ENCODE results near the gene SOCS3.

Gene SOCS3

DNA sequence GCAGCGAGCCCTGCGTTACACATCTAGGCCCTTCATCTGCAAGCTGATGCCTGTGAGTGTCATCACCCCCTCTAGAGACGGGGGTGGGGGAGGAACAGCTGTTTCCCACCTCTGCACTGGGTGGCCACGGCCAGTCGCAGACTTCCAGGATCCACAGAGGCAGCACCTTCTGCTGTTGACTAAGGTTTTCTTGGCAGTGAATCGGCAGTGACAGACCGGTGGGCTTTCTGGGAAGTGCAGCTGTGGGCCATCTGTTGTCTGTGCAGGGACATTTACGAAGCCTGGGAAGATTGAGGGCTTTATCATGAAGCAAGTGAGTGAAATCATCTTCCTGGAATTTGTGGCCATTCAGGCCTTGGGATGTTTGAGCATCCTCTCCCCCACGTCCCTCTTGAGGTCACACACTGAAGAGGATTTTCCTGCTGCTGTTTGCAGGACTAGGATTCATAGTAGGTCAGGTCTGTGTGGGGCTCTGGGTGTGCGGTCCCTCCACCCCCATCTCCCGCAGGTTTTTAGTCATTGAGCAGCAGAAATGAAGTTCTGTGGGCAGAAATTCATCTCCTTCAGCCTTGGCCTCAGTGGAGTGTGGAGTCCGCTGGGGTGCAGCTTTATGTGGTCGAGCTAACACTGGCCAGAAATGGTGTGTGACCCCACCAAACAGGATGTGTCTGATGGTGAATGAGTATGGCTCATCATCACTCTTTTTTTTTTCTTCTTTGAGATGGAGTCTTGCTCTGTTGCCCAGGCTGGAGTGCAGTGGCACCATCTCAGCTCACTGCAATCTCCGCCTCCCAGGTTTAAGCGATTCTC is 30.6 kb upstream of the SOCS3 start:
- no peak overlapping the region for H3K4me3 ChIP-seq (ENCODE audit: low read depth, low read length)
- peaks cover 24% of the 10 kb centered on the region for H3K36me3 ChIP-seq (ENCODE audit: control insufficient read depth, insufficient read depth, low read length)
- no peak overlapping the region for H3K9ac ChIP-seq (ENCODE audit: low read depth, low read length)
- H3K9me3 ChIP-seq (ENCODE audit: control insufficient read depth, insufficient read depth, low read length), result no peaks in the 10 kb centered on the region
- peak overlapping the region; percentile 51 for H3K27ac ChIP-seq (ENCODE audit: low read depth, low read length)
- no peaks in the 10 kb centered on the region for H3K27me3 ChIP-seq (ENCODE audit: control insufficient read depth, insufficient read depth, low read length)
- peaks cover 27% of the 10 kb centered on the region for H3K4me1 ChIP-seq (ENCODE audit: control insufficient read depth, insufficient read depth, low read length)

GRCh38 chr17:78387977-78388941 is 28.4 kb upstream of the SOCS3 start:
- peaks cover 40% of the 10 kb centered on the region for H3K4me1 ChIP-seq (ENCODE audit: control insufficient read depth, insufficient read depth, low read length)
- H3K27me3 ChIP-seq (ENCODE audit: control insufficient read depth, insufficient read depth, low read length), result no peaks in the 10 kb centered on the region
- peaks cover 9% of the 10 kb centered on the region for H3K36me3 ChIP-seq (ENCODE audit: control insufficient read depth, insufficient read depth, low read length)
- no peak overlapping the region for H3K4me3 ChIP-seq (ENCODE audit: low read depth, low read length)
- H3K9ac ChIP-seq (ENCODE audit: low read depth, low read length), result no peak overlapping the region
- no peaks in the 10 kb centered on the region for H3K9me3 ChIP-seq (ENCODE audit: control insufficient read depth, insufficient read depth, low read length)
- no peak overlapping the region for H3K27ac ChIP-seq (ENCODE audit: low read depth, low read length)

DNA sequence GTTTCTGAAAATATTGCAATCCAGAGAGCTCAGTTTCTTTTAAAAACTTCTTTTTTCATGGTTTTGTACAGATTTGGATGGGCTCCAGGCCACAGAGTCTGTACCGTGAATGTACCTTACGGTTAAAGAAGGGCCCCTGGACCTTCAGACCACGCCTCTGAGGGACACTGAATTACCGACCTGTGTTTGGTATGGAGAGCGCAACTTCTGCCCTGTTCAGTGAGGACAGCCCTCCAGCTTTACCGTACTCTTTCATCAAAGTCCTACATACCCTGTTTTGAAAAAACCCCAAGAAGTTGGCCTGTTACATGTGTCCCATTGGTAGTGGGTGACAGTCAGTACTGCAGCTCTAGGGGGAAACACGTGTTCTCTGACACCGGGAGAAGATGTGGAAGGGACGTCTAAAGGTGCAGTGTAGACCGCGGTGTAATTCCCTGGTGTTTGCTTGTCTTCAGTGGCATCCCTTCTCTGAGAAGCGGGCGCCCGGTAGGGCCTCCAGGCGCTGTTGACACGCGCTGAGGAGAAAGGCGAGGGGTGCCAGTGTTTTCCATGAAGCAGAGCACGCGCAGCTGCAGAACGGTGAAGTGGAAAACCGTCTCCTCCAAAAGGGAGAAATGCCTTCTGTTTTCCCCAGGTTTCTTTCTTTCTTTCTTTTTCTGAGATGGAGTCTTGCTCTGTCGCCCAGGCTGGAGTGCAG is 24.8 kb upstream of the SOCS3 start:
- H3K4me1 ChIP-seq (ENCODE audit: control insufficient read depth, insufficient read depth, low read length), result peaks cover 51% of the 10 kb centered on the region
- H3K9me3 ChIP-seq (ENCODE audit: control insufficient read depth, insufficient read depth, low read length), result no peaks in the 10 kb centered on the region
- H3K36me3 ChIP-seq (ENCODE audit: control insufficient read depth, insufficient read depth, low read length), result no peaks in the 10 kb centered on the region
- no peak overlapping the region for H3K9ac ChIP-seq (ENCODE audit: low read depth, low read length)
- H3K4me3 ChIP-seq (ENCODE audit: low read depth, low read length), result no peak overlapping the region
- H3K27me3 ChIP-seq (ENCODE audit: control insufficient read depth, insufficient read depth, low read length), result no peaks in the 10 kb centered on the region
- peak overlapping the region; percentile 73 for H3K27ac ChIP-seq (ENCODE audit: low read depth, low read length)

DNA sequence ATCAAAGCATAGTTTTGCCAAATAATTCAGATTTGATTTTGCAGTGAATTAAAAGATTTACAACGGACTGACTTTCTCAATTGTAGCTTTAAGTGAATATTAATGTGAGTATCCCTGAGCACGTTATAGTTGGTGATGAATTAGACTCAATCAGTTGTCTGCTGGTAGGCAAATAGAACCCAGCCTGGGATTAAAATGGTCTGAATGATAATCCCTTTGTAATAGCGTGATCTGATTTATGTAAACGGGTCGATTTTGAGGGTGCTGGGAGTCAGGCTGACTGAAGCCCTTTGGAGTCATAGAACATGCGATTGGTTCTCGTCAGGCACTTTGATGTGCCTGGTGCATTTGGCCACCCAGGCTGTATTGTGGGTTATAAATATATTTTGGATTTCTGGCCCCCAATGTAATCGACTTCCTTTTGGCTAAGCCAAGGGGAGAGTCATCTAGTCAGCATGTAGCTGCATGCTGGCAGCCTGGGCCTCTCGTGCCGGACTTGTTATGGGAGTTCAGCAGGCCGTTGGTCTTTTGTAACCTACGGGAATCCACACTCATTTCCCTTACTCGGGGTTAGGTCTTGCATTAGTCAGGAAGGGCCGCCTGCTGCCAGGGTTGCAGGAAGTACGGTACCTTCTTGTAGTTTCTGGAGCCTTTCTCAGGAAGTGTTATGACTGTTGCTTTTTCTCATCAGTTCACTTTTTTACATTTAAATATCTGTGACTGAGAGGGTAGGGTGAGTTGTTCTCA is 24.0 kb upstream of the SOCS3 start:
- Histone ChIP-seq H3K9me3 (ENCODE audit: control insufficient read depth, insufficient read depth, low read length) (no peaks in the 10 kb centered on the region), H3K4me1 (ENCODE audit: control insufficient read depth, insufficient read depth, low read length) (peaks cover 51% of the 10 kb centered on the region), H3K27me3 (ENCODE audit: control insufficient read depth, insufficient read depth, low read length) (no peaks in the 10 kb centered on the region), H3K9ac (ENCODE audit: low read depth, low read length) (no peak overlapping the region), H3K4me3 (ENCODE audit: low read depth, low read length) (no peak overlapping the region), H3K36me3 (ENCODE audit: control insufficient read depth, insufficient read depth, low read length) (no peaks in the 10 kb centered on the region), H3K27ac (ENCODE audit: low read depth, low read length) (peak overlapping the region; percentile 73)

GRCh38 chr17:78381601-78382232 is 21.8 kb upstream of the SOCS3 start:
- H3K9ac ChIP-seq (ENCODE audit: low read depth, low read length), result no peak overlapping the region
- H3K4me3 ChIP-seq (ENCODE audit: low read depth, low read length), result peak overlapping the region; percentile 32; the same call in 1 of the 2 replicates
- H3K27me3 ChIP-seq (ENCODE audit: control insufficient read depth, insufficient read depth, low read length), result no peaks in the 10 kb centered on the region
- H3K27ac ChIP-seq (ENCODE audit: low read depth, low read length), result peak overlapping the region; percentile 81
- H3K9me3 ChIP-seq (ENCODE audit: control insufficient read depth, insufficient read depth, low read length), result no peaks in the 10 kb centered on the region
- peaks cover 50% of the 10 kb centered on the region for H3K4me1 ChIP-seq (ENCODE audit: control insufficient read depth, insufficient read depth, low read length)
- H3K36me3 ChIP-seq (ENCODE audit: control insufficient read depth, insufficient read depth, low read length), result no peaks in the 10 kb centered on the region

DNA sequence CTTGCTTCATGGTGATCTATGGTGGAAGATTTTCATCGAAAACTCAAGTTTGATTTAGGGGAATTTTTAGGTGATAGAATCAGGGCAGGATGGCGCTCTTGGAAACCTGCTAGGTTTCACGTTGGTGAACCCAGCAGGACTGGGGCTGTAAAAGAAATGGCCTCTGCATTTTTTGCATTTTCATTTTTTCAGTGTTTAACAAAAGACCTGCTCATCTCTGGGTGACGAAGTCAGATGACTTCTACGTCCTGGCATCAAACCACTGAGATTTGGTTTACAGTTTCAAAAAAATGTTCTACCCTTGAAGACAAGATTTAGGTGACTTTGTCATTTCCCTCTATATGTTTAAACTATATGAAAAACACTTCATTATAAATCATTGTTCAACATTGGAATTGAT is 20.5 kb upstream of the SOCS3 start:
- no peaks in the 10 kb centered on the region for H3K27me3 ChIP-seq (ENCODE audit: control insufficient read depth, insufficient read depth, low read length)
- H3K4me3 ChIP-seq (ENCODE audit: low read depth, low read length), result no peak overlapping the region
- H3K36me3 ChIP-seq (ENCODE audit: control insufficient read depth, insufficient read depth, low read length), result no peaks in the 10 kb centered on the region
- H3K27ac ChIP-seq (ENCODE audit: low read depth, low read length), result no peak overlapping the region
- H3K4me1 ChIP-seq (ENCODE audit: control insufficient read depth, insufficient read depth, low read length), result peaks cover 47% of the 10 kb centered on the region
- no peak overlapping the region for H3K9ac ChIP-seq (ENCODE audit: low read depth, low read length)
- H3K9me3 ChIP-seq (ENCODE audit: control insufficient read depth, insufficient read depth, low read length), result no peaks in the 10 kb centered on the region

DNA sequence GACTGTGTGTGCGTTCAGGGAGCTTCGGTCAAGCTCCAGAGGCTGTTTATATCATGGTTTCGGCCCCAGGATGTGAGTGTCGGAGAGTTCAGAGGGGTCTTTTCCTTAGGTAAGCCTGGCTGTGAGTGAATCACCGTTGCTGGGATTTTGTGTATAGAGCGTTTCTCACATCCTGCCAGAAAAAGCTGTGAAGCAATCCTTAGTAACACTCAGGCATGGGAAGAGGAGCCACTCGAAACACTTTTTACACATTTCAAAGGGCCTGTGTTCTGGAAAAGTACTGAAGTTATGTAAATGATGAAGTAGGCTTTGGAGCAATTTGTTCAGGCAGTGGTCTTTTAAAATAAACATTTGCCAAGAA is 19.2 kb upstream of the SOCS3 start:
- Histone ChIP-seq H3K27me3 (ENCODE audit: control insufficient read depth, insufficient read depth, low read length) (no peaks in the 10 kb centered on the region), H3K9ac (ENCODE audit: low read depth, low read length) (peak overlapping the region; percentile 82), H3K9me3 (ENCODE audit: control insufficient read depth, insufficient read depth, low read length) (no peaks in the 10 kb centered on the region), H3K36me3 (ENCODE audit: control insufficient read depth, insufficient read depth, low read length) (no peaks in the 10 kb centered on the region), H3K27ac (ENCODE audit: low read depth, low read length) (peak overlapping the region; percentile 86), H3K4me3 (ENCODE audit: low read depth, low read length) (peak overlapping the region; percentile 77), H3K4me1 (ENCODE audit: control insufficient read depth, insufficient read depth, low read length) (peaks cover 52% of the 10 kb centered on the region)

GRCh38 chr17:78378225-78379130 is 18.6 kb upstream of the SOCS3 start, which contains the start of gene PGS1:
Gene PGS1, plus strand, starts transcription at chr17:78378649. Its CDS starts 17 bp downstream, at chr17:78378666.
- peaks cover 52% of the 10 kb centered on the region for H3K4me1 ChIP-seq (ENCODE audit: control insufficient read depth, insufficient read depth, low read length)

DNA sequence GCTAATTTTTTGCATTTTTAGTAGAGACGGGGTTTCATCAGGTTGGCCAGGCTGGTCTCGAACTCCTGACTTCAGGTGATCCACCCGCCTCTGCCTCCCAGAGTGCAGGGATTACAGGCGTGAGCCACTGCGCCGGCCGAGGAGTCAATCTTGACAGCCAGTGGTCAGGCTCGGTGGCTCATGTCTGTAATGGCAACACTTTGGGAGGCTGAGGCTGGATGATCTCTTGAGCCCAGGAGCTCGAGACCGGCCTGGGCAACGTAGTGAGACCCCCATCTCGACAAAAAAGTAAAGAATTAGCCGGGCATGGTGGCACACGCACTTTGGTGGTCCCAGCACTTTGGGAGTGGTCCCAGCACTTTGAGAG is 18.0 kb upstream of the SOCS3 start:
- Histone ChIP-seq H3K4me1 (ENCODE audit: control insufficient read depth, insufficient read depth, low read length) (peaks cover 56% of the 10 kb centered on the region), H3K9ac (ENCODE audit: low read depth, low read length) (peak overlapping the region; percentile 82; the same call in 1 of the 2 replicates)

More at GRCh38 chr17:78378225-78379130, 18.6 kb upstream of the SOCS3 start, which contains the start of gene PGS1:
- no peaks in the 10 kb centered on the region for H3K9me3 ChIP-seq (ENCODE audit: control insufficient read depth, insufficient read depth, low read length)
- no peaks in the 10 kb centered on the region for H3K27me3 ChIP-seq (ENCODE audit: control insufficient read depth, insufficient read depth, low read length)
- H3K9ac ChIP-seq (ENCODE audit: low read depth, low read length), result peak within 1 kb of the TSS; percentile 82
- peak within 1 kb of the TSS; percentile 77 for H3K4me3 ChIP-seq (ENCODE audit: low read depth, low read length)
- peak within 1 kb of the TSS; percentile 86 for H3K27ac ChIP-seq (ENCODE audit: low read depth, low read length)
- H3K36me3 ChIP-seq (ENCODE audit: control insufficient read depth, insufficient read depth, low read length), result no peaks in the 10 kb centered on the region

More for the DNA sequence above, 18.0 kb upstream of the SOCS3 start:
- Histone ChIP-seq H3K4me3 (ENCODE audit: low read depth, low read length) (peak overlapping the region; percentile 77), H3K27me3 (ENCODE audit: control insufficient read depth, insufficient read depth, low read length) (no peaks in the 10 kb centered on the region), H3K9me3 (ENCODE audit: control insufficient read depth, insufficient read depth, low read length) (no peaks in the 10 kb centered on the region), H3K36me3 (ENCODE audit: control insufficient read depth, insufficient read depth, low read length) (no peaks in the 10 kb centered on the region), H3K27ac (ENCODE audit: low read depth, low read length) (peak overlapping the region; percentile 86)

Data from HUES48 (cell line).